IMR-90 (cell line): Measurements from ENCODE around the gene TNFRSF14. TPM values are rescaled to one million over a fixed set of nuclear protein-coding genes. Genes with fewer than 3 reads are reported as not detected.

Experiments
- ATAC-seq: fragments of 200-7000 bp; cut with Tn5 transposase; 2 replicates; pipeline ENCODE4 v1.9.1; 2020; ENCODE audit warnings: low read depth, mild to moderate bottlenecking, moderate library complexity
- BruUV-seq: library from RNA; stranded (reverse); fragments of 400-500 nt; replicated peaks from 2 replicates; lab custom pipeline; 2021; lab: Mats Ljungman, UMichigan
- CTCF ChIA-PET: fragments of 300-600 bp; formaldehyde crosslinking; extraction: SDS; loops from one replicate; lab custom pipeline; 2021; ENCODE audit warnings: antibody characterized with exemption; lab: Yijun Ruan, JAX
- POLR2A ChIA-PET: fragments of 300-600 bp; sonication (Branson Sonifier 250); formaldehyde crosslinking; loops from one replicate; lab custom pipeline; 2022; ENCODE audit warnings: antibody characterized with exemption; ENCODE audit not compliant: unreplicated experiment; lab: Charles Lee
- DNase-seq: peaks from one replicate; pipeline ENCODE4 v3.0.0; 2013
- H2AFZ ChIP-seq: replicated peaks from 2 replicates; pipeline ENCODE3; 2013; ENCODE audit warnings: low read length, mild to moderate bottlenecking; ENCODE audit not compliant: poor library complexity
- H2AK5ac ChIP-seq: 2 replicates; pipeline ENCODE4 v1.6.1; 2013; ENCODE audit warnings: low read depth, low read length, inconsistent platforms
- H2AK9ac ChIP-seq: replicated peaks from 2 replicates; pipeline ENCODE3; 2013; ENCODE audit warnings: mild to moderate bottlenecking, low read depth, low read length, moderate library complexity; ENCODE audit not compliant: poor library complexity
- H2BK120ac ChIP-seq: 2 replicates; pipeline ENCODE4 v1.6.1; 2013; ENCODE audit warnings: low read depth, low read length, inconsistent platforms
- H2BK15ac ChIP-seq: 3 replicates; pipeline ENCODE4 v1.6.1; 2013; ENCODE audit warnings: low read depth, low read length, inconsistent platforms
- H2BK20ac ChIP-seq: 2 replicates; pipeline ENCODE4 v1.6.1; 2013; ENCODE audit warnings: low read depth, mild to moderate bottlenecking, inconsistent platforms, low read length, moderate library complexity
- H2BK5ac ChIP-seq: 2 replicates; pipeline ENCODE4 v1.6.1; 2013; ENCODE audit warnings: mild to moderate bottlenecking, low read depth, low read length, inconsistent platforms; ENCODE audit not compliant: poor library complexity, severe bottlenecking
- H3K14ac ChIP-seq: replicated peaks from 2 replicates; pipeline ENCODE4 v1.6.1; 2013; ENCODE audit warnings: low read depth, low read length, inconsistent platforms
- H3K18ac ChIP-seq: 2 replicates; pipeline ENCODE4 v1.6.1; 2013; ENCODE audit warnings: low read depth, low read length, control low read depth
- H3K23ac ChIP-seq: 2 replicates; pipeline ENCODE4 v1.6.1; 2013; ENCODE audit warnings: low read depth, low read length, inconsistent platforms
- H3K27ac ChIP-seq: 2 replicates; pipeline ENCODE4 v1.5.1; 2013; ENCODE audit warnings: mild to moderate bottlenecking, control low read depth, low read length; ENCODE audit not compliant: insufficient read depth
- H3K27me3 ChIP-seq: 2 replicates; pipeline ENCODE4 v1.6.1; 2013; ENCODE audit warnings: low read length; ENCODE audit not compliant: control insufficient read depth, insufficient read depth
- H3K36me3 ChIP-seq: 2 replicates; pipeline ENCODE4 v1.6.1; 2013; ENCODE audit warnings: low read length, mixed read lengths; ENCODE audit not compliant: control insufficient read depth, insufficient read depth
- H3K4ac ChIP-seq: 2 replicates; pipeline ENCODE4 v1.6.1; 2013; ENCODE audit warnings: low read depth, low read length, inconsistent platforms
- H3K4me1 ChIP-seq: 2 replicates; pipeline ENCODE4 v1.6.1; 2013; ENCODE audit warnings: low read length, mixed read lengths; ENCODE audit not compliant: control insufficient read depth, insufficient read depth
- H3K4me2 ChIP-seq: 2 replicates; pipeline ENCODE4 v1.6.1; 2013; ENCODE audit warnings: low read depth, mild to moderate bottlenecking, control low read depth, low read length, moderate library complexity
- H3K4me3 ChIP-seq: 2 replicates; pipeline ENCODE4 v1.5.1; 2013; ENCODE audit warnings: low read depth, mild to moderate bottlenecking, control low read depth, low read length, moderate library complexity; ENCODE audit not compliant: insufficient read depth
- H3K56ac ChIP-seq: 2 replicates; pipeline ENCODE4 v1.6.1; 2013; ENCODE audit warnings: low read length, inconsistent platforms; ENCODE audit not compliant: insufficient read depth; ENCODE audit errors: extremely low read depth
- H3K79me1 ChIP-seq, 2 experiments: 2 replicates each; pipeline ENCODE4 v1.6.1; 2013; ENCODE audit warnings: low read length in 2 of 2, inconsistent platforms in 1 of 2, low read depth in 1 of 2
- H3K9ac ChIP-seq: 2 replicates; pipeline ENCODE4 v1.6.1; 2013; ENCODE audit warnings: low read depth, low read length, control low read depth
- H3K9me1 ChIP-seq: 2 replicates; pipeline ENCODE4 v1.6.1; 2013; ENCODE audit warnings: low read length, inconsistent platforms; ENCODE audit not compliant: insufficient read depth
- H3K9me3 ChIP-seq: 2 replicates; pipeline ENCODE4 v1.6.1; 2013; ENCODE audit warnings: low read length; ENCODE audit not compliant: control insufficient read depth, insufficient read depth
- H4K20me1 ChIP-seq: 2 replicates; pipeline ENCODE4 v1.6.1; 2013; ENCODE audit warnings: low read length, inconsistent platforms; ENCODE audit not compliant: insufficient read depth
- H4K5ac ChIP-seq: 2 replicates; pipeline ENCODE4 v1.6.1; 2013; ENCODE audit warnings: mild to moderate bottlenecking, low read depth, low read length, control low read depth
- H4K8ac ChIP-seq, 2 experiments: 2 replicates each; pipeline ENCODE4 v1.6.1; 2013; ENCODE audit warnings: low read depth in 2 of 2, low read length in 2 of 2, control low read depth in 1 of 2, inconsistent platforms in 1 of 2
- H4K91ac ChIP-seq: 2 replicates; pipeline ENCODE4 v1.6.1; 2013; ENCODE audit warnings: low read depth, low read length, inconsistent platforms; ENCODE audit not compliant: insufficient read depth
- MAFK ChIP-seq: IDR thresholded peaks from 2 replicates; pipeline ENCODE4 v1.6.1; 2012; ENCODE audit warnings: low read depth, low read length, improper control_type of control experiment
- WGBS, 2 experiments: methylation state at CpG; one replicate each; pipeline versions ENCODE4 v1.1.5 to v1.1.7; 2013; ENCODE audit warnings: missing lambda C conversion rate in 2 of 2; ENCODE audit not compliant: insufficient read length in 1 of 2; ENCODE audit errors: extremely low coverage in 2 of 2; 5-methylcytosine and 5-hydroxymethylcytosine counted together
- dilution Hi-C: fragments of 300-500 bp; cut with HindIII; formaldehyde crosslinking; loops from one replicate; pipeline ENCODE4 v1.14.3; 2018; ENCODE audit warnings: low sequenced_read_pairs; ENCODE audit not compliant: unreplicated experiment
- in situ Hi-C: fragments of 300-500 bp; cut with MboI; formaldehyde crosslinking; loops from 3 replicates; pipeline ENCODE4 v1.14.3; 2019; ENCODE audit warnings: low sequenced_read_pairs, inconsistent platforms, mixed read lengths
- intact Hi-C: fragments of 100-400 bp; cut with micrococcal nuclease; formaldehyde crosslinking; loops from 2 replicates; pipeline ENCODE4 v1.10.0; 2022
- polyA plus RNA-seq, 3 experiments: library from polyadenylated mRNA; depleted of rRNA; stranded (reverse); fragments of >200 nt; gene quantifications; 2 replicates each; pipeline ENCODE4 v1.2.3, GENCODE V29; 2012; ENCODE audit warnings: low replicate concordance in 1 of 3
- total RNA-seq: library from RNA; depleted of rRNA; stranded (reverse); fragments of >200 nt; gene quantifications from 2 replicates; pipeline ENCODE4 v1.2.3, GENCODE V29; 2012

TNFRSF14 gene
- total and polyA plus RNA-seq, 2 of the 4 experiments (the other 2 are of a cell fraction): 1.3 to 4.2 TPM

DNA sequence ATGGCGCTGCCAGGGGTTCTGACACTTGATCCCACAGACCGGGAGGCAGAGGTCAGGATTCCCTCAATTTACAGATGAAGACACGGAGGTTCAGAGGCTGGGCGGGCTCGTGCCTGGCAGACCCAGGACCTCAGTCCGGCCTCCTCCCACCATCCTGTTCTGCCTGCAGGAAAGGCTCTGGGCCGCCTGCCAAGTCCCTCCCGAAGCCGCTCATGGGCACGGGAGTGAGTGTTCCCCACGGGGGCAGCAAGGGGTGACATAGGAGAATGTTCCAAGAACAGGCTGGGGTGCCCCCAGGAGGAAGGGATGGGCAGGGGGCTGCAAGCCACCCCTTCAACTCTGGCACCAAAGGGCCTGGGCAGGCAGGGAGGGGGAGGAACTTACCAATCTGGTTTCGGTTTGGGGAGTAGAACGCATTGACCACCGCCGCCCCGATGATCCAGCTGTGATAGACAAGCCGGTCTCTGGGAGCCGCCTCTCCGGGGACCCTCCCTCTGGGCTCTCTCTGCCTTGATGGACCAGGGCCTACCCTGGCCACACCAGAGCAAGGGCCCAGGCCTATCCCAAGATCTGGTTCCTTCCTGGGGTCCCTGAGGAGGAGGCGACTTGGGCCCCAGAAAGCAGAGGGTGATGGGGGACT, 38.0 kb downstream of the TNFRSF14 start:
- H2BK5ac ChIP-seq: no peak overlapping the region
- H3K27ac ChIP-seq: no peak overlapping the region
- no peak for TF ChIP-seq MAFK
- H2BK120ac ChIP-seq: no peak overlapping the region
- H4K91ac ChIP-seq: no peak overlapping the region
- no peak overlapping the region for H3K56ac ChIP-seq
- H2BK20ac ChIP-seq: no peak overlapping the region
- H3K23ac ChIP-seq: no peak overlapping the region
- no peak overlapping the region for H4K8ac ChIP-seq
- no peaks in the 10 kb centered on the region; the same call in 1 of the 2 replicates for H3K4me1 ChIP-seq
- POLR2A ChIA-PET: no interaction called here
- dilution Hi-C loops (no loop called here), in situ Hi-C loops (no loop called here), intact Hi-C loops (no loop called here)
- WGBS, 2 experiments: 87% methylated on average over 8 of the region's 20 CpGs; no CpG with 5 or more reads in 1 of the 2 experiments
- no peak for DNase-seq
- H2BK15ac ChIP-seq: no peak overlapping the region
- H3K9ac ChIP-seq: no peak overlapping the region
- no peak overlapping the region for H3K18ac ChIP-seq
- H2AFZ ChIP-seq: peak overlapping the region; percentile 78
- no peak overlapping the region for H2AK5ac ChIP-seq
- H3K9me3 ChIP-seq: 0 out of 2 replicates have a peak, but pooled peaks cover 2% of the 10 kb centered on the region
- no peak overlapping the region for H3K4me2 ChIP-seq
- H3K4me3 ChIP-seq: no peak overlapping the region
- H2AK9ac ChIP-seq: no peak overlapping the region
- no peaks in the 10 kb centered on the region; the same call in 1 of the 2 replicates for H3K27me3 ChIP-seq
- no peaks in the 10 kb centered on the region for H3K79me1 ChIP-seq
- BruUV-seq: no TSS peak
- H3K9me1 ChIP-seq: no peaks in the 10 kb centered on the region
- H4K20me1 ChIP-seq: no peaks in the 10 kb centered on the region
- CTCF ChIA-PET: no interaction called here
- peak; percentile 28; the same call in 1 of the 2 replicates for ATAC-seq
- no peak overlapping the region for H3K14ac ChIP-seq
- H4K5ac ChIP-seq: no peak overlapping the region
- H3K36me3 ChIP-seq: no peaks in the 10 kb centered on the region; the same call in 1 of the 2 replicates
- no peak overlapping the region for H3K4ac ChIP-seq
